ENCODE data around the gene KDM2B.

Gene KDM2B

GRCh38 chr12:121580959-121581685, at the start of gene KDM2B:
KDM2B (minus strand) TSS chr12:121581023; CDS start chr12:121580911, 112 bp downstream.
- no peaks in the 10 kb centered on the region for H3K36me3 ChIP-seq (replicated peaks; ENCODE audit: insufficient read depth, low read length)
- H3K27ac ChIP-seq (ENCODE audit: low read length): peak within 1 kb of the TSS; percentile 31; the same call in 1 of the 2 replicates
- H3K79me2 ChIP-seq (ENCODE audit: low read length): no peaks in the 10 kb centered on the region
- H3K4me3 ChIP-seq (ENCODE audit: low read length): peak within 1 kb of the TSS; percentile 60
- no peaks in the 10 kb centered on the region for H3F3A ChIP-seq (ENCODE audit: insufficient read depth, low read length)
- no peaks in the 10 kb centered on the region for H4K20me1 ChIP-seq (ENCODE audit: insufficient read depth, low read length)
- TF ChIP-seq EZH2 (optimal IDR thresholded peaks at IDR 0.05; ENCODE audit: low read depth, low read length) (no peak), CTCF (IDR thresholded peaks at IDR 0.05; ENCODE audit: low read length) (no peak), EZH2phosphoT487 (IDR thresholded peaks at IDR 0.05; ENCODE audit: low read length) (no peak)
- H3K27me3 ChIP-seq (replicated peaks; ENCODE audit: insufficient read depth, low read length): no peaks in the 10 kb centered on the region
- no peak for DNase-seq
- peak within 1 kb of the TSS; percentile 66 for H3K9ac ChIP-seq (ENCODE audit: low read length)
- H3K9me2 ChIP-seq (replicated peaks; ENCODE audit: insufficient read depth, low read length): no peaks in the 10 kb centered on the region
- H3K4me1 ChIP-seq (ENCODE audit: low read length): no peaks in the 10 kb centered on the region
- H3K9me3 ChIP-seq (replicated peaks; ENCODE audit: insufficient read depth, low read length): no peaks in the 10 kb centered on the region
- peak within 1 kb of the TSS; percentile 65 for H2AFZ ChIP-seq (ENCODE audit: low read length)
- H3K4me2 ChIP-seq (ENCODE audit: low read depth, low read length): peak within 1 kb of the TSS; percentile 69

DNA sequence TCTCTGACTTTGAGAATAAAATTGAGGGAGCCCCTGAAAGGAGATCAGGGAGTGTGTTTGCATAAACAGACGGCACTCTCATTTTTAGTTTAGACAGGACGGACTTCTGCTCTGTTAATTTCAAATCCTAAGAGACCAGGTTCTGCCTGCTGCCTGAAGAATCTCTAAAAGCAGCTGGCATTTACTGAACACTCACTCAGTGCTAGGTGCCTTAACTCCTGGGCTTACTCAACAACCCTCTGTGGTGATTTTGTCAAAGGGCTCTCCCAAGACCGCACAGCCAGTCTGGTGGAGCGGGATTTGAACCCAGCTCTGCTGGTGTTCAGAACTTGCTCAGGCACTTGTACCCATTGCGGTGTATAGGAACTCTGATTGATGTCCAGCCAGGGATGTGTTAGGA, 47.7 kb upstream of the KDM2B start:
- Histone ChIP-seq H3F3A (ENCODE audit: insufficient read depth, low read length) (no peaks in the 10 kb centered on the region; the same call in 1 of the 2 replicates), H3K79me2 (ENCODE audit: low read length) (peaks cover 12% of the 10 kb centered on the region), H4K20me1 (ENCODE audit: insufficient read depth, low read length) (no peaks in the 10 kb centered on the region), H3K9ac (ENCODE audit: low read length) (no peak overlapping the region), H3K4me1 (ENCODE audit: low read length) (peaks cover 6% of the 10 kb centered on the region; the same call in 1 of the 2 replicates), H3K4me3 (ENCODE audit: low read length) (no peak overlapping the region), H3K27ac (ENCODE audit: low read length) (no peak overlapping the region), H3K27me3 (replicated peaks; ENCODE audit: insufficient read depth, low read length) (no peaks in the 10 kb centered on the region), H3K9me2 (replicated peaks; ENCODE audit: insufficient read depth, low read length) (no peaks in the 10 kb centered on the region), H3K4me2 (ENCODE audit: low read depth, low read length) (no peak overlapping the region), H3K36me3 (replicated peaks; ENCODE audit: insufficient read depth, low read length) (no peaks in the 10 kb centered on the region), H2AFZ (ENCODE audit: low read length) (no peak overlapping the region), H3K9me3 (replicated peaks; ENCODE audit: insufficient read depth, low read length) (no peaks in the 10 kb centered on the region)
- DNase-seq: no peak
- TF ChIP-seq EZH2 (optimal IDR thresholded peaks at IDR 0.05; ENCODE audit: low read depth, low read length) (no peak), CTCF (IDR thresholded peaks at IDR 0.05; ENCODE audit: low read length) (no peak), EZH2phosphoT487 (IDR thresholded peaks at IDR 0.05; ENCODE audit: low read length) (no peak)

GRCh38 chr12:121628037-121628436, 47.2 kb upstream of the KDM2B start:
- no peaks in the 10 kb centered on the region for H3K9me3 ChIP-seq (replicated peaks; ENCODE audit: insufficient read depth, low read length)
- H3K36me3 ChIP-seq (replicated peaks; ENCODE audit: insufficient read depth, low read length): no peaks in the 10 kb centered on the region
- no peaks in the 10 kb centered on the region for H3K27me3 ChIP-seq (replicated peaks; ENCODE audit: insufficient read depth, low read length)
- peaks cover 12% of the 10 kb centered on the region for H3K79me2 ChIP-seq (ENCODE audit: low read length)
- no peak for DNase-seq
- peak overlapping the region; percentile 62 for H3K4me3 ChIP-seq (ENCODE audit: low read length)
- TF ChIP-seq EZH2phosphoT487 (IDR thresholded peaks at IDR 0.05; ENCODE audit: low read length) (no peak), CTCF (IDR thresholded peaks at IDR 0.05; ENCODE audit: low read length) (no peak), EZH2 (optimal IDR thresholded peaks at IDR 0.05; ENCODE audit: low read depth, low read length) (no peak)
- peak overlapping the region; percentile 60; the same call in 1 of the 2 replicates for H3K4me2 ChIP-seq (ENCODE audit: low read depth, low read length)
- H3K4me1 ChIP-seq (ENCODE audit: low read length): peaks cover 6% of the 10 kb centered on the region; the same call in 1 of the 2 replicates
- no peak overlapping the region for H2AFZ ChIP-seq (ENCODE audit: low read length)
- no peaks in the 10 kb centered on the region for H3K9me2 ChIP-seq (replicated peaks; ENCODE audit: insufficient read depth, low read length)
- H3F3A ChIP-seq (ENCODE audit: insufficient read depth, low read length): no peaks in the 10 kb centered on the region; the same call in 1 of the 2 replicates
- H3K9ac ChIP-seq (ENCODE audit: low read length): no peak overlapping the region
- no peak overlapping the region for H3K27ac ChIP-seq (ENCODE audit: low read length)
- H4K20me1 ChIP-seq (ENCODE audit: insufficient read depth, low read length): no peaks in the 10 kb centered on the region

Data from MM.1S (cell line).